ENCODE data around the gene RCVRN. TPM values are rescaled to one million over a fixed set of nuclear protein-coding genes. Genes with fewer than 3 reads are reported as not detected.

The RCVRN gene
- total and polyA plus RNA-seq, 2 of the 8 experiments (the other 6 are each of a cell fraction or from before 2014, with no cell fraction given) = not detected

- TF ChIP-seq MAX (IDR thresholded peaks at IDR 0.05) (no peak), RBBP5 (IDR thresholded peaks at IDR 0.05; ENCODE audit: borderline replicate concordance, low read depth, low read length) (no peak), ATF2 (IDR thresholded peaks at IDR 0.05; ENCODE audit: low read length) (no peak), HDAC2 (IDR thresholded peaks at IDR 0.05; ENCODE audit: borderline replicate concordance in 1 of 2, low read depth in 2 of 2, low read length in 2 of 2) (no peak)
Measured at GRCh38 chr17:9908649-9909042, 3.6 kb upstream of the RCVRN start (continued).

Measured in H1 (cell line).